ENCODE measurements around the gene LMF2.
"Not testable (repeated sequence)": the region's sequence is repeated elsewhere in the genome, so short reads cannot be mapped to it uniquely, and the experiment has no call there.

The LMF2 gene

GRCh38 chr22:50545522-50546325 is 38.2 kb upstream of the LMF2 start, which contains the start of gene KLHDC7B:
Gene KLHDC7B, plus strand, starts transcription at chr22:50545899. Its CDS starts 345 bp downstream, at chr22:50546244.
- Histone ChIP-seq H3K27me3 (ENCODE audit: insufficient read depth, poor library complexity, severe bottlenecking) (no peaks in the 10 kb centered on the region), H3K36me3 (ENCODE audit: low read depth) (no peaks in the 10 kb centered on the region), H3K4me3 (ENCODE audit: severe bottlenecking) (no peak within 1 kb of the TSS), H3K9me3 (ENCODE audit: severe bottlenecking) (no peaks in the 10 kb centered on the region), H3K27ac (ENCODE audit: poor library complexity, severe bottlenecking) (peak within 1 kb of the TSS; percentile 11), H3K4me1 (ENCODE audit: insufficient read depth, poor library complexity, severe bottlenecking) (peaks cover 21% of the 10 kb centered on the region)
- TF ChIP-seq CTCF (IDR thresholded peaks at IDR 0.05; ENCODE audit: poor library complexity, severe bottlenecking) = no peak
- DNase-seq (ENCODE audit: low spot score) = no peak
- no peak for ATAC-seq (ENCODE audit: low read depth)

GRCh38 chr22:50544746-50545253 is 37.3 kb upstream of the LMF2 start:
- Histone ChIP-seq H3K9me3 (ENCODE audit: severe bottlenecking) (no peaks in the 10 kb centered on the region), H3K27me3 (ENCODE audit: insufficient read depth, poor library complexity, severe bottlenecking) (no peaks in the 10 kb centered on the region), H3K36me3 (ENCODE audit: low read depth) (no peaks in the 10 kb centered on the region), H3K27ac (ENCODE audit: poor library complexity, severe bottlenecking) (peak overlapping the region; percentile 11), H3K4me3 (ENCODE audit: severe bottlenecking) (no peak overlapping the region), H3K4me1 (ENCODE audit: insufficient read depth, poor library complexity, severe bottlenecking) (peaks cover 27% of the 10 kb centered on the region)
- no peak for TF ChIP-seq CTCF (IDR thresholded peaks at IDR 0.05; ENCODE audit: poor library complexity, severe bottlenecking)
- peak; percentile 75 for DNase-seq (ENCODE audit: low spot score)
- peak; percentile 52 for ATAC-seq (ENCODE audit: low read depth)

- Histone ChIP-seq H3K4me3 (ENCODE audit: severe bottlenecking) (no peak overlapping the region), H3K36me3 (ENCODE audit: low read depth) (no peaks in the 10 kb centered on the region), H3K9me3 (ENCODE audit: severe bottlenecking) (no peaks in the 10 kb centered on the region), H3K4me1 (ENCODE audit: insufficient read depth, poor library complexity, severe bottlenecking) (peaks cover 30% of the 10 kb centered on the region), H3K27ac (ENCODE audit: poor library complexity, severe bottlenecking) (peak overlapping the region; percentile 11), H3K27me3 (ENCODE audit: insufficient read depth, poor library complexity, severe bottlenecking) (no peaks in the 10 kb centered on the region)
- ATAC-seq (ENCODE audit: low read depth) = no peak
- TF ChIP-seq CTCF (IDR thresholded peaks at IDR 0.05; ENCODE audit: poor library complexity, severe bottlenecking) = no peak
- no peak for DNase-seq (ENCODE audit: low spot score)
These were observed 36.7 kb upstream of the LMF2 start for GRCh38 chr22:50544078-50544745.

GRCh38 chr22:50542416-50542927 is 35.0 kb upstream of the LMF2 start:
- Histone ChIP-seq H3K36me3 (ENCODE audit: low read depth) (no peaks in the 10 kb centered on the region), H3K9me3 (ENCODE audit: severe bottlenecking) (no peaks in the 10 kb centered on the region), H3K27ac (ENCODE audit: poor library complexity, severe bottlenecking) (peak overlapping the region; percentile 86), H3K27me3 (ENCODE audit: insufficient read depth, poor library complexity, severe bottlenecking) (no peaks in the 10 kb centered on the region), H3K4me3 (ENCODE audit: severe bottlenecking) (no peak overlapping the region), H3K4me1 (ENCODE audit: insufficient read depth, poor library complexity, severe bottlenecking) (peaks cover 38% of the 10 kb centered on the region)
- no peak for DNase-seq (ENCODE audit: low spot score)
- ATAC-seq (ENCODE audit: low read depth) = no peak
- no peak for TF ChIP-seq CTCF (IDR thresholded peaks at IDR 0.05; ENCODE audit: poor library complexity, severe bottlenecking)

GRCh38 chr22:50541667-50542026 is 34.1 kb upstream of the LMF2 start:
- peak; percentile 69 for DNase-seq (ENCODE audit: low spot score)
- ATAC-seq (ENCODE audit: low read depth) = peak; percentile 66
- Histone ChIP-seq H3K4me1 (ENCODE audit: insufficient read depth, poor library complexity, severe bottlenecking) (peaks cover 38% of the 10 kb centered on the region), H3K27ac (ENCODE audit: poor library complexity, severe bottlenecking) (peak overlapping the region; percentile 86)
- not testable (repeated sequence) for H3K4me3 ChIP-seq (ENCODE audit: severe bottlenecking); H3K36me3 ChIP-seq (ENCODE audit: low read depth); H3K27me3 ChIP-seq (ENCODE audit: insufficient read depth, poor library complexity, severe bottlenecking); H3K9me3 ChIP-seq (ENCODE audit: severe bottlenecking)
